Measurements from ENCODE around the gene DLG4.

DNA sequence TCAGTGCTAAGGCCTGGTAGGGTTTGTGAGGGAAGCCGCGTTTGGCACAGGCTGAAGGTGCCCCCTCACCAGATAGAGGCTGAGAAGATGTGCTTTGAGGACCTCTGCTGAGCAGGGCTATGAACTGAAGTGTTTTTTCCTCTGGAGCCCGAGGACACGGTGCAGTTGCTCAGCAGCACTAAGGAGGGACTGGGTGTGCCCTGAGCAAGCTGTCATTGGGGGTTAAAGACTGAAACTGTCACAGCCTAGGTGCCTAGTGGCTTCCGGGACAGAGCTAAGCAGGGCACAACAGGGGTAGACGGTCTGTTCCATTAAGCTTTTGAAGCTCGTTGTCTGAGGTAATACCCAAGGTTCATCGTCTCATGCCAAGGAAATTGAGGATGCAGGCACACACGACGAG lies 80.2 kb downstream of the DLG4 start:
- TF ChIP-seq, protein P1, sequence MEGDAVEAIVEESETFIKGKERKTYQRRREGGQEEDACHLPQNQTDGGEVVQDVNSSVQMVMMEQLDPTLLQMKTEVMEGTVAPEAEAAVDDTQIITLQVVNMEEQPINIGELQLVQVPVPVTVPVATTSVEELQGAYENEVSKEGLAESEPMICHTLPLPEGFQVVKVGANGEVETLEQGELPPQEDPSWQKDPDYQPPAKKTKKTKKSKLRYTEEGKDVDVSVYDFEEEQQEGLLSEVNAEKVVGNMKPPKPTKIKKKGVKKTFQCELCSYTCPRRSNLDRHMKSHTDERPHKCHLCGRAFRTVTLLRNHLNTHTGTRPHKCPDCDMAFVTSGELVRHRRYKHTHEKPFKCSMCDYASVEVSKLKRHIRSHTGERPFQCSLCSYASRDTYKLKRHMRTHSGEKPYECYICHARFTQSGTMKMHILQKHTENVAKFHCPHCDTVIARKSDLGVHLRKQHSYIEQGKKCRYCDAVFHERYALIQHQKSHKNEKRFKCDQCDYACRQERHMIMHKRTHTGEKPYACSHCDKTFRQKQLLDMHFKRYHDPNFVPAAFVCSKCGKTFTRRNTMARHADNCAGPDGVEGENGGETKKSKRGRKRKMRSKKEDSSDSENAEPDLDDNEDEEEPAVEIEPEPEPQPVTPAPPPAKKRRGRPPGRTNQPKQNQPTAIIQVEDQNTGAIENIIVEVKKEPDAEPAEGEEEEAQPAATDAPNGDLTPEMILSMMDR (IDR thresholded peaks at IDR 0.05; ENCODE audit: low read depth, low read length, poor library complexity, severe bottlenecking): no peak
- TF ChIP-seq EZH2phosphoT487 (IDR thresholded peaks at IDR 0.05; ENCODE audit: borderline replicate concordance, low read length): no peak

Data from DOHH2 (cell line).